ENCODE measurements around the gene MPHOSPH10.
"Not testable (repeated sequence)": the region's sequence is repeated elsewhere in the genome, so short reads cannot be mapped to it uniquely, and the experiment has no call there.

MPHOSPH10 gene, protein sequence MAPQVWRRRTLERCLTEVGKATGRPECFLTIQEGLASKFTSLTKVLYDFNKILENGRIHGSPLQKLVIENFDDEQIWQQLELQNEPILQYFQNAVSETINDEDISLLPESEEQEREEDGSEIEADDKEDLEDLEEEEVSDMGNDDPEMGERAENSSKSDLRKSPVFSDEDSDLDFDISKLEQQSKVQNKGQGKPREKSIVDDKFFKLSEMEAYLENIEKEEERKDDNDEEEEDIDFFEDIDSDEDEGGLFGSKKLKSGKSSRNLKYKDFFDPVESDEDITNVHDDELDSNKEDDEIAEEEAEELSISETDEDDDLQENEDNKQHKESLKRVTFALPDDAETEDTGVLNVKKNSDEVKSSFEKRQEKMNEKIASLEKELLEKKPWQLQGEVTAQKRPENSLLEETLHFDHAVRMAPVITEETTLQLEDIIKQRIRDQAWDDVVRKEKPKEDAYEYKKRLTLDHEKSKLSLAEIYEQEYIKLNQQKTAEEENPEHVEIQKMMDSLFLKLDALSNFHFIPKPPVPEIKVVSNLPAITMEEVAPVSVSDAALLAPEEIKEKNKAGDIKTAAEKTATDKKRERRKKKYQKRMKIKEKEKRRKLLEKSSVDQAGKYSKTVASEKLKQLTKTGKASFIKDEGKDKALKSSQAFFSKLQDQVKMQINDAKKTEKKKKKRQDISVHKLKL

DNA sequence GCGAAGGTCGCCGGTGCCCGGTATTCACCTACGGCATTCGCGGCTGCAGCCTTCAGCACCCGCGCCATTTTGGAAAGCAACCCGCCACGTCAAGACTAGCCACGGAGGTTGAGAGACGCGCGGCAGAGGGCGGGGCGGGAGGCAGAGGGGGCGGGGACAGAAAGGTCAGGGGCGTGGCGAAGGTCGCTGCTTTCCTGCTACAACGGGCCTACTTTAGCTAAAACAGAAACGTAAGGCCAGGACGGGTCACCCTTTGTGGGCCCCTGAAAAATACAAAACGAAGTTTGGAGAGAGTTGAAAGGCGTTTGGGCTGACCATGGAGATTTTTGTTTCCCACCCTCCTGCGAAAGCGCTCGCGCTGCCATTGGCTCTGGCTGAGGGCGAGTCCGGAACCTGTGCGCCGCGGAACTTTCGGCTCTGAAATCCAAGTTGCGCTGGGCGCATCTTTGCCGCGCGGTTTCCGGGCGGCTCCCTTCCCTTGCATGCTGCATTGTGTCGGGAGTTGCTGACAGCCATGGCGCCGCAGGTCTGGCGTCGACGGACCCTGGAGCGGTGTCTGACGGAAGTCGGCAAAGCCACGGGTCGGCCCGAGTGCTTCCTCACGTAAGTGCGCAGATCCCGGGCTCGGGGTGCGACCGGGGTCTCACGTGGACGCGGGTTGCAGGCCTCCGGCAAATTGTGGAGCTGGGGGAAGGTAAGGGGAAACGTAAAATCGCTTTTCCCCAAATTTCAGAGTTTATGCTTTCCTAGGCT is at the start of gene MPHOSPH10, which contains the start of gene MCEE:
Gene MPHOSPH10, plus strand, starts transcription at position 483 of the 753 bp plus-strand sequence. Its CDS starts 32 bp downstream, at position 515.
Gene MCEE, minus strand, starts transcription at position 78 of the 753 bp plus-strand sequence. Its CDS starts 10 bp downstream, at position 68.
- peak; percentile 86 to 87 for DNase-seq (ENCODE audit: low read depth in 1 of 2, low spot score in 1 of 2)

GRCh38 chr2:71082402-71083252 is 47.8 kb upstream of the MPHOSPH10 start:
- peak in 1 of 2 donors; percentile 12 for DNase-seq (ENCODE audit: low read depth in 1 of 2, low spot score in 1 of 2)

GRCh38 chr2:71083297-71083696 is 47.1 kb upstream of the MPHOSPH10 start:
- not testable (repeated sequence) for DNase-seq (ENCODE audit: low read depth in 1 of 2, low spot score in 1 of 2)

GRCh38 chr2:71083752-71084312 is 46.6 kb upstream of the MPHOSPH10 start:
- DNase-seq (ENCODE audit: low read depth in 1 of 2, low spot score in 1 of 2) = not testable (repeated sequence)

- not testable (repeated sequence) for DNase-seq (ENCODE audit: low read depth in 1 of 2, low spot score in 1 of 2)
Observed at GRCh38 chr2:71085325-71086003, 45.0 kb upstream of the MPHOSPH10 start.

DNA sequence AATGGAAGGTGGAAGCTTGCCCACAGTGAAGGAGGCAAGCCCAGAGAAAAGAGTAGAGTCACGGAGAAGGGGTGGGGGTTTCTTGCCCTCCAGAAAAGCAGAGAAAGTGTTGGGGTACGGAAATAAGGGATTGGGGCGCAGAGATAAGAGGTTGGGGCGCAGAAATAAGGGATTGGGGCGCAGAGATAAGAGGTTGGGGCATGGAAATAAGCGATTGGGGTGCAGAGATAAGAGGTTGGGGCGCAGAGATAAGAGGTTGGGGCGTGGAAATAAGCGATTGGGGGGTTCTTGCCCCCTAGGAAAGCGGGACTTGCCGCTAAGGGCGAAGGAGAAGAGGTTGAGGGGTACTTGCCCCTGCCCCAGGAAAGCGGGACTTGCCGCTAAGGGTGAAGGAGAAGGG is 41.0 kb upstream of the MPHOSPH10 start:
- not testable (repeated sequence) for DNase-seq (ENCODE audit: low read depth in 1 of 2, low spot score in 1 of 2)

DNA sequence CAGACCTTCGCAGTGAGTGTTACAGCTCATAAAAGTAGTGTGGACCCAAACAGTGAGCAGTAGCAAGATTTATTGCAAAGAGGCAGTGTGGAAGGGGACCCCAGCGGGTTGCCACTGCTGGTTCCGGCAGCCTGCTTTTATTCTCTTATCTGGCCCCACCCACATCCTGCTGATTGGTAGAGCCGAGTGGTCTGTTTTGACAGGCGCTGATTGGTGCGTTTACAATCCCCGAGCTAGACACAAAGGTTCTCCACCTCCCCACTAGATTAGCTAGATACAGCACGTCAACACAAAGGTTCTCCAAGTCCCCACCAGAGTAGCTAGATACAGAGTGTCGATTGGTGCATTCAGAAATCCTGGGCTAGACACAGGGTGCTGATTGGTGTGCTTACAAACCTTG is 38.6 kb upstream of the MPHOSPH10 start:
- DNase-seq (ENCODE audit: low read depth in 1 of 2, low spot score in 1 of 2) = not testable (repeated sequence)

GRCh38 chr2:71092491-71093260 is 37.8 kb upstream of the MPHOSPH10 start:
- DNase-seq (ENCODE audit: low read depth in 1 of 2, low spot score in 1 of 2) = not testable (repeated sequence)

- DNase-seq (ENCODE audit: low read depth in 1 of 2, low spot score in 1 of 2) = peak in 1 of 2 donors; percentile 32
Observed at GRCh38 chr2:71100195-71100964, 30.1 kb upstream of the MPHOSPH10 start.

DNA sequence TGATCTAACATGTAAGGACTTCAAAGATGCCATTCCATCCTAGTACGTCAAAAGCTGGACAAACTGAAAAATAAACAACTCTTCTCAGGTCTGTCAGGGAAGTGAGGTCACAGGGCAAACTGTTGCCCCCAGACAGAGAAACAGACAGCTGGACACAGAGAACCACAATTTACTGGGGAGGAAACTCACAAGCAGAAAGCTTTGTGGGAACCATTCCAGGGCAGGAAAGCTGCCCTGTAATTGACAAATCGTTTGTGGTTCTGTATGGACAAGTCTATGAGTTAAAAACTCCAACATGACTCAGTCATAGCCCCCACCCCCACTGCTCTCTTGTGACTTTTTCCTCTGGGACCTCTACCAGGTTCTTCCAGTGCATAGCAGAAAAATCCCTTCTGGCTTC is 28.8 kb upstream of the MPHOSPH10 start:
- no peak for DNase-seq (ENCODE audit: low read depth in 1 of 2, low spot score in 1 of 2)

- no peak for DNase-seq (ENCODE audit: low read depth in 1 of 2, low spot score in 1 of 2)
Observed at GRCh38 chr2:71102981-71103681, 27.3 kb upstream of the MPHOSPH10 start.

GRCh38 chr2:71103809-71104208 is 26.6 kb upstream of the MPHOSPH10 start:
- DNase-seq (ENCODE audit: low read depth in 1 of 2, low spot score in 1 of 2) = no peak

- DNase-seq (ENCODE audit: low read depth in 1 of 2, low spot score in 1 of 2) = not testable (repeated sequence)
Observed at GRCh38 chr2:71106463-71106862, 24.0 kb upstream of the MPHOSPH10 start.

GRCh38 chr2:71108091-71108490 is 22.3 kb upstream of the MPHOSPH10 start:
- DNase-seq (ENCODE audit: low read depth in 1 of 2, low spot score in 1 of 2) = no peak

DNA sequence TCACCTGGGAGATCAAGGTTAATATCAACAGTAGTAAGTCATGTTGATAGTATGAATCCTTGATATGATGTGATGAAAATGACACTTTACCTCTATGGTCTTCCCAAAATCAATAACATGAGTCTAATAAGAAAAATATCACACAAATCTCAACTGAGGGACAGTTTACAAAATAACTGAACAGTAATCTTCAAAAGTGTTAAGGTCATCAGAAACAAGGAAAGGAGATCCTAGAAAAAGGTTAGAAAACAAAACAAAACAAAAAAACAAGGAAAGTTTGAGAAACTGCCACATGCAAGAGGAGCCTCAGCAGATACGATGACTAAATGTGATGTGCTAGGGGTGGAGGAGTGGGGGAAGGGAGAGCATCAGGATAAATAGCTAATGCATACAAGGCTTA is 16.6 kb upstream of the MPHOSPH10 start:
- no peak for DNase-seq (ENCODE audit: low read depth in 1 of 2, low spot score in 1 of 2)

- DNase-seq (ENCODE audit: low read depth in 1 of 2, low spot score in 1 of 2) = no peak
Observed at GRCh38 chr2:71117063-71117462, 13.4 kb upstream of the MPHOSPH10 start.

DNA sequence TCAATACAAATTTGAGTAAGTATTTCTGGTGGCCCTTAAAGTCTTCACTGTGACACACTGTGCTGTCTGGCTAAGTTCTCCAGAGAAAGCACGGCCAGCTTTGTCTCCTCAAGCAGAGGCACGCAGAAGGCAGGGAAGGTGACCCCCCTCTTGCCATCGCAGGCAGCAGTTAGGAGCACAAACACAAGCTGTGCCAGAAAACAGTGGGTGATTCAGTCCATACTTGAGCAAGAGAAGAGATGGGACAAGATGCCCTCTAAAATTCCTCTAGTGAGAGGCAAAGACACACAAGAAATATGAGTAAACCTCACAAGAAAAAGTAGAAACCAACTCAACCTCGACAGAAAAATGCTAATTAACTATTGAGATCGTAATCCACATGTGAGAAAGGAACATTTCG is 10.2 kb upstream of the MPHOSPH10 start:
- DNase-seq (ENCODE audit: low read depth in 1 of 2, low spot score in 1 of 2) = no peak

Measured in activated CD4-positive, alpha-beta T cell treated with anti-CD3 and anti-CD28 coated beads, Interleukin-2, amount 50 U/mL, for 24 hours (primary cell).